ENCODE data around the gene RMDN2. TPM values are rescaled to one million over a fixed set of nuclear protein-coding genes. Genes with fewer than 3 reads are reported as not detected.

Gene RMDN2
- total and polyA plus RNA-seq, 10 of the 15 experiments (the other 5 are each of a cell fraction or from before 2014, with no cell fraction given): 2.6 to 12.4 (median 9.2) TPM

DNA sequence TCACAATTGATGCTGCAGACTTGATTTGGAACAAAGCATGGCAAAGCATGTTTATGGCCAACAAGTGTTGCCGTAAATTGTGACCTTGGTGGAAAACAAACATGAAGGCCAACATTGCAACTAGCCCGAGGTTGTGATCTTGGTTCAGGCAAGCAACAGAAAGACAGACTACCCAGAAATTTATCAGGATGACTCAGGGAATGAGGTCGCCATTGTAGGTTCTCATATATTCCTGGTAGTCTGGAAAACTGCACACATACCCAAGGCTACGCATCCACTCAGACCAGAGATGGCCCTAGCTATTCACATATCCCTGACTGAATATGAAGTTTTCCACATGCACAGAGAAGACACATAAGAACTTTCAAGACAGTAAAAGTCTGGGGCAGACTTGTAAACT is 120.7 kb downstream of the RMDN2 start:
- Histone ChIP-seq H3K4me2 (ENCODE audit: control insufficient read depth, insufficient read depth) (no peak overlapping the region), H3K36me3 (ENCODE audit: control insufficient read depth in 2 of 2, insufficient read depth in 2 of 2, low read length in 1 of 2) (no peaks in the 10 kb centered on the region), H3K27ac (ENCODE audit: control insufficient read depth, insufficient read depth) (no peak overlapping the region), H3K79me2 (ENCODE audit: control insufficient read depth, insufficient read depth, low read length) (no peaks in the 10 kb centered on the region), H3K4me1 (ENCODE audit: control insufficient read depth, insufficient read depth, low read length) (no peaks in the 10 kb centered on the region), H4K20me1 (ENCODE audit: control insufficient read depth, insufficient read depth) (no peaks in the 10 kb centered on the region), H3K27me3 (replicated peaks in 1 of 2; ENCODE audit: control insufficient read depth in 2 of 2, insufficient read depth in 2 of 2, low read length in 1 of 2) (no peaks in the 10 kb centered on the region), H3K4me3 (no peak overlapping the region), H3K9me3 (replicated peaks; ENCODE audit: control insufficient read depth, insufficient read depth, low read length) (no peaks in the 10 kb centered on the region), H3K9ac (ENCODE audit: control insufficient read depth, insufficient read depth, low read length) (no peak overlapping the region), H2AFZ (ENCODE audit: control insufficient read depth, low read depth, low read length) (no peak overlapping the region)
- ATAC-seq (no peak), DNase-seq (ENCODE audit: low read depth, low spot score) (no peak), FAIRE-seq (no peak)
- CTCF ChIA-PET: interaction anchor here (0.7 to 1.5 kb wide), 2 partner anchors 8 to 134 kb away, joined by 3 to 8 read pairs; no protein-coding TSS in a partner anchor
- SMC1A ChIA-PET (ENCODE audit: uncharacterized antibody, unreplicated experiment): interaction anchor here (1.0 kb wide), 1 partner anchor 8 kb away, joined by 4 read pairs; no protein-coding TSS in a partner anchor
- BruUV-seq (replicated peaks): no TSS peak
- WGBS (ENCODE audit: insufficient coverage, insufficient replicate concordance, low lambda C conversion rate, missing lambda C conversion rate): 49% methylated on average over 4 of the region's 4 CpGs
- POLR2A ChIA-PET: no interaction called here
- intact Hi-C loops (cut with micrococcal nuclease; ENCODE audit: unreplicated experiment) (no loop called here), in situ Hi-C loops (cut with MboI) (no loop called here)
- RAD21 ChIA-PET (ENCODE audit: unreplicated experiment): no interaction called here
- TF ChIP-seq IRF4 (IDR thresholded peaks at IDR 0.05; ENCODE audit: low read depth, low read length) (no peak), ZBED1 (IDR thresholded peaks at IDR 0.05; ENCODE audit: borderline replicate concordance) (no peak), ZNF274 (IDR thresholded peaks at IDR 0.05; ENCODE audit: insufficient read depth, insufficient read length) (no peak), PAX5 (IDR thresholded peaks at IDR 0.05; ENCODE audit: borderline replicate concordance, low read depth, low read length) (no peak), PML (IDR thresholded peaks at IDR 0.05; ENCODE audit: low read length) (no peak), CBFB (IDR thresholded peaks at IDR 0.05; ENCODE audit: low read depth) (no peak), SUZ12 (IDR thresholded peaks at IDR 0.05; ENCODE audit: unreplicated experiment) (no peak), RAD21 (IDR thresholded peaks at IDR 0.05; ENCODE audit: insufficient read depth, low read depth, low read length) (no peak), CHD2 (IDR thresholded peaks at IDR 0.05; ENCODE audit: borderline replicate concordance, low read depth, low read length) (no peak), ZNF207 (IDR thresholded peaks at IDR 0.05; ENCODE audit: borderline replicate concordance) (no peak), HDAC2 (IDR thresholded peaks at IDR 0.05) (no peak), NR2F1 (conservative IDR thresholded peaks at IDR 0.05) (no peak), KDM1A (IDR thresholded peaks at IDR 0.05; ENCODE audit: borderline replicate concordance) (no peak), DPF2 (IDR thresholded peaks at IDR 0.05) (no peak), YY1 (IDR thresholded peaks at IDR 0.05; ENCODE audit: low read depth, low read length) (no peak), FOS (IDR thresholded peaks at IDR 0.05; ENCODE audit: borderline replicate concordance, extremely low read depth, insufficient read length) (no peak)
- TF ChIP-seq, protein P1, sequence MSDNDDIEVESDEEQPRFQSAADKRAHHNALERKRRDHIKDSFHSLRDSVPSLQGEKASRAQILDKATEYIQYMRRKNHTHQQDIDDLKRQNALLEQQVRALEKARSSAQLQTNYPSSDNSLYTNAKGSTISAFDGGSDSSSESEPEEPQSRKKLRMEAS (IDR thresholded peaks at IDR 0.05; ENCODE audit: low read depth, low read length): no peak
- TF ChIP-seq, protein P2, sequence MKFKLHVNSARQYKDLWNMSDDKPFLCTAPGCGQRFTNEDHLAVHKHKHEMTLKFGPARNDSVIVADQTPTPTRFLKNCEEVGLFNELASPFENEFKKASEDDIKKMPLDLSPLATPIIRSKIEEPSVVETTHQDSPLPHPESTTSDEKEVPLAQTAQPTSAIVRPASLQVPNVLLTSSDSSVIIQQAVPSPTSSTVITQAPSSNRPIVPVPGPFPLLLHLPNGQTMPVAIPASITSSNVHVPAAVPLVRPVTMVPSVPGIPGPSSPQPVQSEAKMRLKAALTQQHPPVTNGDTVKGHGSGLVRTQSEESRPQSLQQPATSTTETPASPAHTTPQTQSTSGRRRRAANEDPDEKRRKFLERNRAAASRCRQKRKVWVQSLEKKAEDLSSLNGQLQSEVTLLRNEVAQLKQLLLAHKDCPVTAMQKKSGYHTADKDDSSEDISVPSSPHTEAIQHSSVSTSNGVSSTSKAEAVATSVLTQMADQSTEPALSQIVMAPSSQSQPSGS (IDR thresholded peaks at IDR 0.05; ENCODE audit: low read length): no peak
